Activated T-cell treated with anti-CD3 and anti-CD28 coated beads for 48 hours (primary cell): ENCODE measurements around the gene SLC1A5.
"Not testable (repeated sequence)": the region's sequence is repeated elsewhere in the genome, so short reads cannot be mapped to it uniquely, and the experiment has no call there.

Experiments used
- DNase-seq: peaks from one replicate; pipeline ENCODE4 v3.0.0-alpha.2; 2020; ENCODE audit warnings: low read depth

Gene SLC1A5

DNA sequence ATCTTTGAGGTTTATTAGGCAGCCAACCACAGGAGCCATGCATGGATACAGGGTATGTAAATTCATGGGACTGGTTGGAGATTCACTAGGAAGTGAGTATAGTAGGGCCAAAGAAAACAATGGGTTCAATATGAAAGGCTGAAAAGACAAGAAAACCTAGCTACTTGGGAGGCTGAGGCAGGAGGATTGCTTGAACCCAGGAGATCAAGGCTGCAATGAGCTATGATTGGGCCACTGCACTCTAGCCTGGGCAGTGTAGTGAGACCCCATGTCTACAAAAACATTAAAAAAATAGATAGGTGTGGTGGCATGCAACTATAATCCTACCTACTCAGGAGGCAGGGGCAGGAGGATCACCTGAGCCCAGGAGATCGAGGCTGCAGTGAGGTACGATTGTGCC, 10.3 kb upstream of the SLC1A5 start:
- DNase-seq, result no peak

DNA sequence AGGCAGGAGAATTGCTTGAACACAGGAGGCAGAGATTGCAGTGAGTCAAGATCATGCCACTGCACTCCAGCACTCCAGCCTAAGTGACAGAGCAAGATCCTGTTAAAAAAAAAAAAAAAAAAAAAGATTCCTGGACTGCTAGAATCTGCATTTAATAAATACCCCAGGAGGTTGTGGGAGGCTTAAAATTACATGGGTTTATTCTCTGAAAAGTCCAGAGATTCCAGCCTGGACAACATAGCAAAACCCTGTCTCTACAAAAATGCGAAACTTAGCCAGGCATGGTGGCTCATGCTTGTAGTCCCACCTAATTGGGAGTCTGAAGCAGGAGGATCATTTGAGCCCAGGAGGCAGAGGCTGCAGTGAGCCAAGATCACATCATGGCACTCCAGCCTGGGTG, 9.5 kb upstream of the SLC1A5 start:
- no peak for DNase-seq

DNA sequence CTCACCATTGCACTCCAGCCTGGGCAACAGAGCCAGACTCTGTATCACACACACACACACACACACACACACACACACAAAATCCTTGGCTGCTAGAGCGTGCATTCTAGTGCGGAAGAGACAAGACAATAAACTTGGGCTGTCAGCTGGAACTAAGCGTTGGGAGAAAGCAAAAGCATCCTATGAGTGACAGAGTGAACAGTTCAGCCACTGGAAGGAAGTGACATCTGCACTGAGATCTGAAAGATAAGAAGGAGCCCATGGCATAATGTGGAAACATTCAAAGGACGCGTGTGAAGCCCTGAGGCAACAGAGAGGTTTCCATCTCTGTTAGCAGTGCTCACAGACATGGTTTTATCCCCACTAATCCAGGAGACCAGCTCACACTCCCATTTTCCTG, 3.5 kb upstream of the SLC1A5 start:
- no peak for DNase-seq

DNA sequence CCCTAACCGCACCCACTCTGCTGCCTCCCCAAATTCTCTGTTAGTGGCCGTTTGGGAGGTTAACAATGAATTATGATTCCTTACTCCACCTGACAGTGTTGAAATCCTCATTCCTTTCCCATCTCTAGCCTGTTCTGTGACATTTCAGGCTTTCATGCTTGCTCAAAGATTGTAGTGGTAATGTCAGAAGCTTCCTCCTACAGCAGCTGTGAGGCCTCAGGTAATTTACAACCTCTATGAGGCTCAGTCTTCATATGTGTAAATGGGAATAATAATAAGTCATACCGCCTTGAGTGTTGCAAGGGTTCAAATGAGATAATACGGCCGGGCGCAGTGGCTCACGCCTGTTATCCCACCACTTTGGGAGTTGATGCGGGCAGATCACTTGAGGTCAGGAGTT, 977 bp upstream of the SLC1A5 start:
- DNase-seq, result no peak

DNA sequence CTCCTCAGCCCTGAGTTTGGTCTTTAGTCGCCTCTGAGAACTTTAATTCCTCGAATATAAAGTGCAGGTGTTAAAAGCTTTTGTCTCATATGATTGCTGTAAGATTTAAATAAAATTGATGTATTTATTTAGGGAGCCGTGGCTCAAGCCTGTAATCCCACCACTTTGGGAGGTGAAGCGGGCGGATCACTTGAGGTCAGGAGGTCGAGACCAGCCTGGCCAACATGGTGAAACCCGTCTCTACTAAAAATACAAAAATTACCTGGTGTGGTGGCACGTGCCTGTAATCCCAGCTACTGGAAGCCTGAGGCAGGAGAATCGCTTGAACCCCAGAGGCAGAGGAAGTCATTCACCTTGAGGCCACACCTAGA, 559 bp upstream of the SLC1A5 start:
- DNase-seq, result no peak

DNA sequence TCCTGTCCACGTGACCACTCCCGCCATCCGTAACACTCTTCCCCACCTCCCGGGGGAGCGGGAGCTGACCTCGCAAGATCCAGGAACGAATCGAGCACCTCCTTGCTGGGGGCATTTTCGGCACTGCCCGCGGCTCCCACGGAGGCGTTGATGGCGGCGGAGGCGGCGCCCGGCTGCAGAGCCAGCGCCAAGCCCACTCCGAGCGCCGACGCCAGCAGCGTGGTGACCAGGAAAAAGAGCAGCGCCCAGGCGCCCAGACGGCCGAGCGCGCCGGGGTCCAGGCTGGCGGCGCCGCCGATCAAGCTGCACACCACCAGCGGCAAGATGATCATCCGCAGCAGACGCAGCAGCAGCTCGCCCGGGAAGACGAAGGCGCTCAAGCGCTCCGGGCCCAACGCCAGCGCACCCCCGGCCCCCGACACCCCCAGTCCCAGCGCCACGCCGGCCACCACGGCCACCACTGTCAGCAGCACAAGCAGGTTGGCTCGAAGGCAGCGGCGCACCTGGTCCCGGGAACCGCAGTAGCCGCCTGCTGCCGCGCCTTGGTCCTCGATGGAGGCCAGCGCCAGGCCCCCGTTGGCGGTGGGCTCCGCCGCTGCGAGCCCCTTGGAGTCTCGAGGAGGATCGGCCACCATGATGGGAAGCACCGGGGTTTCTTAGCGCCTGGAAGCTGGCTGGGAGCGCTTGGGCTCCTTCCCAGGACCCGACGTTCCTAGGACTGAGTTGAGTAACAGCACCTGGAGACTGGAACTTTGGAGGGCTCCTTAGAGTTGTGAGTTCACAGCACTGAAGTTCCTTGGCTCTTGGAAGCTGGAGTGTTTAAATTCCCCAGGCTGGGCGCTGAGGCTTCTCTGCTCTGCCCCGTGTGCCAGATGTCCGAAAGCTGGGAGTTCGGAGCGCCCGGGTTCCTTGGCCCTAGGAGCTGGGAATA, 798 bp downstream of the SLC1A5 start:
- DNase-seq, result peak; percentile 37

DNA sequence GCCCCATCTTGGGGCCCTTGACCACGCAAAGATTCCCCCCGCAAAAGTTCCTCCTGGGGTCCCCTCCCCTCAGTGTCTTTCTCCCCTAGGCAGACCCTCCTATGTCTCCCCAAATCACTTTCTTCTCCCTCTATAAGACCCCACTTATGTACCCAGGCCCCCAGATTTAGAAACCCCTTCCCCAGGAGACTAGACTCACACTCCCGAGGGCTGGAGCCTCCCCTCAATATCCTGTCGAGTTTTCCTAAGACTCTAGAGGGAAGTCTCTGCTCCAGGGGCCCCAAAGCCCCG, 1.4 kb downstream of the SLC1A5 start:
- no peak for DNase-seq

DNA sequence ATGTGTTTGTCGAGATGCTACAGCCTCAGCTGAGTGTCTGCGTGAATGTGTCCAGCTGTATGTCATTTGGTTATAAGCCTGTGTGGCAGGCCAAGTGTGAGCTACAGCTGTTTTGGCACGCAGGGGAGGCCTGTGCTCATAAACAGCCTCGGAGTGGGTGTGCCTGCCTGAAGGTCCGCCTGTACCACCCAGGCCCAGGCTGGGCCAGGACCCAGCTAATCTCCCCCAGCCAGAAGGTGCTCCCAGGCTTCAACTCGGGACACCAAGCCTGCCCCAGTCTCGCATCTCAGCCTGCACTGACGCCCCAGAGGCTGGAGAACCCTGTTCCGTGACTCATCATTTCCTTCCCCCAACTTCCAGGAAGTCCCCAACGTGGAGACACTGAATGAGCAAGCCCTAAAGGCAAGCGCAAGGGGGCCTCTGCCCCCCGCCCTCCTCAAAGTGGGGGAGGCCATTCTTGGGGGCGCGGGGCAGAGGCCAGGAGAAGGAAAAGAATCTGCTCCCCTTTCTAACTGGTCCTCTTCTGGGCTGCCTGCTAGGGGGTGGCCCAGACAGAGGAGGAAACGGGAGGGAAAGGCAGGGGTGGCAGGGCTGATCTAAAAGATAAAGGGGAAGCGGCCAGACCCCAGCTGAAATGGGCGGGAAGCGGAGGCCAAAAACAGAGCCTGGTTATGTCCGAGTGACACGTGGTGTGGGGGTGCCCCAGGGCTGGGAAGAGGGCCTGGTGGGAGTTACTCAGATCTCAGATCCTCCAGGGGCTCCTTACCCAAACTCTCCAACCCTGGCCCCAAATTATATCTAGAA, 2.0 kb downstream of the SLC1A5 start:
- DNase-seq, result peak; percentile 75

DNA sequence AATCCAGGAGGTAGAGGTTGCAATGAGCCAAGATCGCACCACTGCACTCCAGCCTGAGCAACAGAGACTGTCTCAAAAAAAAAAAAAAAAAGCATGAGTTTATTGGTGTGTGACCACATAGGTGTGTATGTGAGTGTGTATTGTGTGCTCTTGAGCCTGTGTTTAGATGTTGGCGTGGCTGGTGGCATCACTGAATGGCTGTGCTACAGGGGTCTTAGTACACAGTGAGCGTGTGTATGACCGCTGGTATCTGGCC, 2.5 kb downstream of the SLC1A5 start:
- no peak for DNase-seq

DNA sequence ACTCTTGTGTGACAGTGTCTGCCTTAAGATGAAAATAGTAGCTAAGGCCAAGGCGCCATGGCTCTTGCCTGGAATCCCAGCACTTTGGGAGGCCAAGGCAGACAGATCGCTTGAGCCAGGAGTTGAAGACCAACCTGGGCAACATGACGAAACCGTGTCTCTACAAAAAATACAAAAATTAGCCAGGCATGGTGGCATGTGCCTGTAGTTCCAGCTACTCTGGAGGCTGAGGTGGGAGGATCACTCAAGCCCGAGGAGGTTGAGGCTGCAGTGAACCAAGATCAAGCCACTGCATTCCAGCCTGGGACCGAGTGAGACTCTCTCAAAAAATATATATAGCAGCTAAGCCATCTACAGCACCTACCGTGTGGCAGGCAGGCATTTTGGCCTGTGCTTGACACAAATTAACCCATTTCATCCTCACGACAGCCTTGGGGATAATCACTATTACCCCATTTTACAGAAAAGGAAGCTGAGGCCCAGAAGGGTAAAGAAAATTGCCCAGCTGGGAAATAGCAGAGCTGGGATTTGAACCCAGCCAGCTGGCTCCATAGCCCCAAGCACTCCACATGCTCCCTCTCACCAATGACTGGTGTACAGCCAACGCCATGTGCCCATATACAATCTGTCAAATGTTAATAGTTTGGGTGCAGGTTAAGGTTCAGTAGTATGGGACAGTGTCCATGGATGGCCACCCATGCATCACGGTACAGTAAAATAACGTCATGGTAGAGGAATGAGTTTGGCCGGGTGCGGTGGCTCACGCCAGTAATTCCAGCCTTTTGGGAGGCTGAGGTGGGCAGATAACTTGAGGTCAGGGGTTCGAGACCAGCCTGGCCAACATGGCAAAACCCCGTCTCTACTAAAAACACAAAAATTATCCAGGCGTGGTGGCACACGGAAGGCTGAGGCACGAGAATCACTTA, 3.1 kb downstream of the SLC1A5 start:
- no peak for DNase-seq

DNA sequence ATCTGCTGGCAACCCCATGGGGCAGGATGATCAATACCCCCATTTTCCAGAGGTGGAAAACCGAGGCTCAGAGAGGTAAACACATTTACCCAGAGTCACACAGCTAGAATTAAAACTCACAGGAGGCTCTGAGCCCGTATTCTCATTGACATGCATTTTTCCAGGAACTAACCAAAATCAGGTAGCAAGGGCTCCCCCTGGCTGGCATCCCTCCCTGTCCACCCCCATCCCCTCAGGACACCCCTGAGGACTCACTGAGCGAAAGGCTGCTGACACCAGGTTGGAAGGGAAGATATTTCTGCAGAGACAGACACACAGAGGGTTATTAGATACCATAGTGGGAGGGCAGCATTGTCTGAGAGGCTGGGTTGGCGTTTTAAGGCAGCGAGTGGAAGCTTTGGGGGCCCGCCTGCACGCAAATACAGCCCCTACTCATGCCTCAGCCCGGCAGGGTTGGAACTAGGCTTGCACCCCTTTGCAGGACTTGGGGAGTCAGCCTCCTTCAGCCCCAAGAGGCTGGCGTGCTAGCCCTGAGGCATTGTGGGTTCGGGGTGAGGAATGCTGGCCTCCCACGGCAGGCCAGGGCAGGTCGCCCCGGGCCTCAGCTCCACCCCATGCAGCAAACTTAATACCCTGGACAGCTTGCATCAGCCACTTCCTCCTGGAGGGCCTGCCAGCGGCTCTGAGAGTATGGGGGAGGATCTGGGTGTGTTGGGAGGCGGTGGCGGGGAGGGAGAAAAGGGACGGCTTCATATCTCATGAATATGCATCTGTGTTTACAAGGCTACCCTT, 3.9 kb downstream of the SLC1A5 start:
- peak; percentile 63 for DNase-seq

DNA sequence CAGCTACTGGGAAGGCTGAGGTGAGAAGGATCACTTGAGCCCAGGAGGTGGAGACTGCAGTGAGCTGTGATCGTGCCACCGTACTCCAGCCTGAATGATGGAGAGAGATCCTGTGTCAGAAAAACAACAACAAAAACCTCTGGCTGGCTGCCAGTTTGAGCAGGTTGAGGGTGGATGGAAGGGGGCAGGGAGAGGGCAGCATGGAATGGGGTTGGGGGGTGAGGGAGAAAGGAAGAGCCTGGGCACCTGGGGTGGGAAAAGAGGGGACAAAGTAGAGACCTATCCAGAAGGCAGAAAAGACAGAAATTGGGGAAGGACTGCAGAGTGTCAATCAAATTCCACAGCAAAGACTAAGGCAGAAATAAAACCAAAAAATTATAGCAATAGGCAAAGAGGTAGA, 4.7 kb downstream of the SLC1A5 start:
- DNase-seq, result no peak

DNA sequence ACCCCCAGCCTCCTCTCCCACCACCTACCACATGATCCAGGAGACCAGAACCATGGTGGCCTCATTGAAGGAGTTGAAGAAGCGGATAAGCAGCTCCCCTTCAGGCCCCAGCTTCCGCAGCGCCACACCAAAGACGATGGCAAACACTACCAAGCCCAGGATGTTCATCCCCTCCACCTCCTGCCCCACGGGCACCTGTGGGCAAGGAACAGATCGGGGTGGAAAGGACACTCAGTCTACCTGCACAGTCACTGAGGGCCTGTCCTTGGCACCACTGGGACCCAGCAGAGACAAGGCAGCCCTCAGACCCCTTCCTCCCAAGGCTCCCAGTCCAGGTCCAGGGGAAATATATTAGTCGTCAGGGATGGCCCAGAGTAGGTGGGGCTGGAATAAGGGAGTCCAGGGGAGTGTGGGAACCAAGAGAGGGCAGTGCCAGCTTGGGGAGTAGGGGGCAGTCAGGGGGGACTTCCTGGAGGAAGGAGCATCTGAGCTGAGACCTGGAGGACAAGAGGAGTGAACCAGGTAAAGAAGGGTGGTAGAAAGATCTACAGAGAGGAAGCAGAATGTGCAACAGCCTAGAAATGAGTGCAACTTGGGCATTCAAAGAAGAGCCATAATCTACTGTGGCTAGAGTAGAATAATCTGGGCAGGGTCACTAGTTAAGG, 5.9 kb downstream of the SLC1A5 start:
- DNase-seq, result no peak

DNA sequence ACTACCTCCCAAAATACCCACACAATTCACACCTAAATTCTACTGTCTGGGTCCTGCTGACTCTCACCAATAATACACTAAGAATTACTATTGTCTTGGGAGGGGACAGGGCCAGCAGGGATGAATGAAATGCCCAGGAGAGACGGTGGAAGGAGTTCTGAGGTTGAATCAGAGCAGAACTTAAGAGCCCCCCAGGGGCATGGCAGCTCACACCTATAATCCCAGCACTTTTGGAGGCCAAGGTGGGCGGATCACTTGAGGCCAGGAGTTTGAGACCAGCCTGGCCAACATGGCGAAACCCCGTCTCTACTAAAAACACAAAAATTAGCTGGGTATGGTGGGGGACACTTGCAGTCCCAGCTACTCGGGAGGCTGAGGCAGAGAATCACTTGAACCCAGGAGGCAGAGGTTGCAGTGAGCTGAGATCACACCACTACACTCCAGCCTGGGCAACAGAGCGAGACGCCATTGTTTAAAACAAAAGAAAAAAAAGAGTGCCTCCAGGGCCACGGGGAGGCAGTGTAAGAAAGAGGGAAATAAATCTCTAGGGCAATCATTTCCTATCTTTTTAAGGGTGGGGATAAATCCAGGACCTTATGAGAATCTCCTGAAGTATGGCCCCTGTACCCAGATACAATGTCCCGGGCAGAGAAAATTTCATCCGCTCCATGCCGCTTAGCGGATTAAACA, 10.3 kb downstream of the SLC1A5 start:
- DNase-seq, result not testable (repeated sequence)

DNA sequence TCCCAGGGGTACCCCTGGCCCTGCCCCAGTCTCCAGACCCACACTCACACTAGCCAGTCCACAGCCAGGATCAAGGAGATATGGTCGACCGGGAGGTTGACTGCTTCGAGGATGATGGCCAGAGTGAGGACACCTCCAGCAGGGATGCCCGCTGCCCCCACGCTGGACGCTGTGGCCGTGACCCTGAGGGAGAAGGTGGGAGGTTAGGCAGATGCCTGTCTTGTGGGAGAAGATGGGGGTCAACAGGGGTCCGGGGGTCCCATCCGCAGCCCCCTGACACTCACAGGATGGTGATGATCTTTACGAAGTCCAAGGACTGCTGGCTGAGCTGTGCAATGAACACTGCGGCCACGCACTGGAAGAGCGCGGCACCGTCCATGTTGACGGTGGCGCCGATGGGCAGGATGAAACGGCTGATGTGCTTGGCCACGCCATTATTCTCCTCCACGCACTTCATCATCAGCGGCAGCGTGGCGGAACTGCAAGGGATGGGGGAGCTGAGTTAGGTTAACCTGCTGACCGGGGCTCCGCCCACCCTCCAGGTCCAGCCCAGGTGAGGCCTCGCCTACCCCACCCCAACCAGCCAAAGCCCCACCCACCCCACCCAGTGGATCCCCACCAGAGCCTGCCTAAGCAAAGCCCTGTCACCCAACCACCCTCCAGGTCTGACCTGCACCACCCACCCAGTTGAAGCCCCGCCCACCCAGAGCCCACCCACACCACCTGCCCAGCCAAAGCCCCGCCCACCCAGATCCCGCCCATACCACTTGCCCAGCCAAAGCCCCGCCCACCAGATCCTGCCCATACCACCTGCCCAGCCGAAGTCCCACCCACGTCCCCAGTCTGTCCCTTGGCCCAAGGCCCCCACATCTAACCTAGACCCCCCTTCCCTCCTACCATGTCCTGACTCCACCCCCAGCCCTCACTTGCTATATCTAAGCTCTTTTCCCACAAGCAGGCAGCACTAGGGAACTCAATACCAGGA, 11.2 kb downstream of the SLC1A5 start:
- no peak for DNase-seq

DNA sequence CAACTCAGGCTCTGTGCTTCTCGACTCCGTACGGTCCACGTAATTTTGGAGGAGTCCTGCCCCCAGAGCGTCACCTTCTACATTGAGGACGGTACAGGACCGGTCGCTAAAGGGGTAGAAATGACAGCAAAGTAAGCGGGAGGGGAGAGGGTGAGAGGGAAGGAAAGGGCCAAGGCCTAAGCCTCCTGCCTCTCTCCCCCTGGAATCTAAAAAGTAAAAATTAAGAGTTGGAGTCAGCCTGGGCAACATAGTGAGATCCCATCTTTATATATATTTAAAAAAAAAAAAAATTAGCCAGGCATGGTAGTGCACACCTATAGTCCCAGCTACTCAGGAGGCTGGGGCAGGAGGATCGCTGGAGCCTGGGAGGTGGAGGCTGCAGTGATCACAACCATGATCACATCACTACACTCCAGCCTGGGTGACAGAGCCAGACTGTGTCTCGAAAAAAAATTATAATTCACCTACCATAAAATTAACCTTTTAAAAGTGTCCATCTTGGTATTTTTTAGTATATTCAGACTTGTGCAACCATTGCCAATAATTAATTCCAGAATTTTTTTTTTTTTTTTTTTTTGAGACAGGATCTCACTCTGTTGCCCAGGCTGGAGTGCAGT, 12.6 kb downstream of the SLC1A5 start:
- no peak for DNase-seq

DNA sequence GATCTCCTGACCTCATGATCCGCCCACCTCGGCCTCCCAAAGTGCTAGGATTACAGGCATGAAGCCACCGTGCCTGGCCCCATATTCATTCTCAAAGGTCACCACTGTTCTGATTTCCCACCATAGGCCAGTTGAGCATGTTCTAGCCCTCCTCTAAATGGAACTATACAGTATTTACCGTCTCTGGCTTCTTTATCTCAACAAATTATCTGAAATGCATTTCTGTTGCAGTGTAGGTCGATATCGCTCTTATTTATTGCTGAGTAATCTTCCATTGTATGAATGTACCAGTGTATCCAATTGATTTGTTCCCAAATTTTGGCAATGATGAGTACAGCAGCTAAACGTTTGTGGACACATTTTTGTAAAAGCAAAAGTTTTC, 15.4 kb downstream of the SLC1A5 start:
- DNase-seq, result no peak

DNA sequence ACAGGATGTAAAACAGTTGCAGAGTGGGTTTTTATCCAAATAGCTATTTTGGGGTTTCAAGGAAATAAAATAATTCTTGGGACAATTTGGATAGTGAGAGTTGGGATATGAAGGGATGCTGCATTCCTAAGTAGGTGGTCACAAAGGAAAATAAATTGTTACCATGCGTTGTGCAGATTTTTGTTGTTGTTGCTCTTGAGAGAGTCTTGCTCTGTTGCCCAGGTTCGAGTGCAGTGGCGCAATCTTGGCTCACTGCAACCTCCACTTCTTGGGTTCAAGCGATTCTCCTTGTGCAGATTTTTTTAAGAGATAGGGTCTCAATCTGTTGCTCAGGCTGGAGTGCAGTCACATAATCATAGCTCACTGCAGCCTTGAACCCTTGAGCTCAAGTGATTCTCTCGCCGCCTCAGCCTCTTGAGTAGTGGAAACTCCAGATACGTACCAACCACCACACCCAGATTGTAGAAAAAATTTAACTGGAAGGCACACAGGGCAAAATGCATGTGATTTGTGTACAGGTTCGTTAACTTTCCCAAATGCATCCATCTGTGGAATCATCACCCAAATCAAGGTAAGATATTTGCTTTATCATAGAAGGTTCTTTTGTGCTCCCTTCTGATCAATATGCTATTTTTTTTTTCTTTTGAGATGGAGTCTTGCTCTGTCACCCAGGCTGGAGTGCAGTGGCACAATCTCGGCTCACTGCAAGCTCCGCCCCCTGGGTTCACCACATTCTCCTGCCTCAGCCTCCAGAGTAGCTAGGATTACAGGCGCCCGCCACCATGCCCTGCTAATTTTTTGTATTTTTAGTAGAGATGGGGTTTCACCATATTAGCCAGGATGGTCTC, 16.0 kb downstream of the SLC1A5 start:
- no peak for DNase-seq
